GM12878 (cell line): ENCODE data around the gene RESP18.

Source experiments
- BRCA1 ChIP-seq: IDR thresholded peaks from 2 replicates; pipeline ENCODE4 v1.6.1; 2011; ENCODE audit warnings: low read depth, low read length, improper control_type of control experiment
- FOS ChIP-seq: IDR thresholded peaks from 3 replicates; pipeline ENCODE4 v1.6.1; 2011; ENCODE audit warnings: borderline replicate concordance; ENCODE audit not compliant: insufficient read length; ENCODE audit errors: extremely low read depth
- FOXM1 ChIP-seq: IDR thresholded peaks from 2 replicates; pipeline ENCODE4 v1.6.1; 2012; ENCODE audit warnings: low read depth, mild to moderate bottlenecking, inconsistent platforms, low read length, moderate library complexity
- HDAC2 ChIP-seq: fragments of 200-600 bp; sonication (generic); IDR thresholded peaks from 2 replicates; pipeline ENCODE4 v1.6.1; 2017
- JUND ChIP-seq: IDR thresholded peaks from 2 replicates; pipeline ENCODE4 v1.6.1; 2012; ENCODE audit warnings: low read depth, mild to moderate bottlenecking, low read length, improper control_type of control experiment, moderate library complexity
- MXI1 ChIP-seq: fragments of 150-350 bp; IDR thresholded peaks from 2 replicates; pipeline ENCODE4 v1.6.1; 2011; ENCODE audit warnings: low read depth, mild to moderate bottlenecking, inconsistent platforms, low read length, improper control_type of control experiment
- PBX3 ChIP-seq: IDR thresholded peaks from 2 replicates; pipeline ENCODE4 v1.6.1; 2011; ENCODE audit warnings: mild to moderate bottlenecking, low read depth, low read length, moderate library complexity; ENCODE audit not compliant: insufficient replicate concordance
- POLR2AphosphoS5 ChIP-seq: IDR thresholded peaks from 2 replicates; pipeline ENCODE4 v1.6.1; 2011; ENCODE audit warnings: mild to moderate bottlenecking, low read length, inconsistent platforms
- SP1 ChIP-seq: IDR thresholded peaks from one replicate; pipeline ENCODE4 v1.6.1; 2011; ENCODE audit warnings: low read depth, low read length
- TCF7 ChIP-seq: IDR thresholded peaks from 2 replicates; pipeline ENCODE4 v1.6.1; 2014; ENCODE audit warnings: antibody characterized with exemption, borderline replicate concordance
- YY1 ChIP-seq: IDR thresholded peaks from 2 replicates; pipeline ENCODE4 v1.6.1; 2011; ENCODE audit warnings: low read depth, mild to moderate bottlenecking, low read length
- TF ChIP-seq, protein P1 (sequence below): IDR thresholded peaks from 2 replicates; pipeline ENCODE4 v1.6.1; 2011; ENCODE audit warnings: low read depth, low read length, improper control_type of control experiment, borderline replicate concordance
- TF ChIP-seq, protein P2 (sequence below), 3 experiments: IDR thresholded peaks in 2 of 3; conservative IDR thresholded peaks in 1 of 3; 2 replicates each; pipeline ENCODE4 v1.5.1; 2011; ENCODE audit warnings: low read depth in 3 of 3, low read length in 3 of 3, mild to moderate bottlenecking in 3 of 3, control low read depth in 2 of 3, moderate library complexity in 2 of 3, inconsistent platforms in 1 of 3, mixed read lengths in 1 of 3; ENCODE audit not compliant: control insufficient read depth in 2 of 3, insufficient read depth in 1 of 3; ENCODE audit errors: extremely low read depth in 1 of 3

- TF ChIP-seq MXI1: no peak
- no peak for TF ChIP-seq PBX3
- TF ChIP-seq POLR2AphosphoS5: no peak
- TF ChIP-seq YY1: no peak
- TF ChIP-seq FOXM1: no peak
- TF ChIP-seq HDAC2: no peak
- no peak for TF ChIP-seq FOS
- TF ChIP-seq SP1: no peak
- TF ChIP-seq TCF7: no peak
- TF ChIP-seq, protein P1, sequence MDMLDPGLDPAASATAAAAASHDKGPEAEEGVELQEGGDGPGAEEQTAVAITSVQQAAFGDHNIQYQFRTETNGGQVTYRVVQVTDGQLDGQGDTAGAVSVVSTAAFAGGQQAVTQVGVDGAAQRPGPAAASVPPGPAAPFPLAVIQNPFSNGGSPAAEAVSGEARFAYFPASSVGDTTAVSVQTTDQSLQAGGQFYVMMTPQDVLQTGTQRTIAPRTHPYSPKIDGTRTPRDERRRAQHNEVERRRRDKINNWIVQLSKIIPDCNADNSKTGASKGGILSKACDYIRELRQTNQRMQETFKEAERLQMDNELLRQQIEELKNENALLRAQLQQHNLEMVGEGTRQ: no peak
- TF ChIP-seq, protein P2, sequence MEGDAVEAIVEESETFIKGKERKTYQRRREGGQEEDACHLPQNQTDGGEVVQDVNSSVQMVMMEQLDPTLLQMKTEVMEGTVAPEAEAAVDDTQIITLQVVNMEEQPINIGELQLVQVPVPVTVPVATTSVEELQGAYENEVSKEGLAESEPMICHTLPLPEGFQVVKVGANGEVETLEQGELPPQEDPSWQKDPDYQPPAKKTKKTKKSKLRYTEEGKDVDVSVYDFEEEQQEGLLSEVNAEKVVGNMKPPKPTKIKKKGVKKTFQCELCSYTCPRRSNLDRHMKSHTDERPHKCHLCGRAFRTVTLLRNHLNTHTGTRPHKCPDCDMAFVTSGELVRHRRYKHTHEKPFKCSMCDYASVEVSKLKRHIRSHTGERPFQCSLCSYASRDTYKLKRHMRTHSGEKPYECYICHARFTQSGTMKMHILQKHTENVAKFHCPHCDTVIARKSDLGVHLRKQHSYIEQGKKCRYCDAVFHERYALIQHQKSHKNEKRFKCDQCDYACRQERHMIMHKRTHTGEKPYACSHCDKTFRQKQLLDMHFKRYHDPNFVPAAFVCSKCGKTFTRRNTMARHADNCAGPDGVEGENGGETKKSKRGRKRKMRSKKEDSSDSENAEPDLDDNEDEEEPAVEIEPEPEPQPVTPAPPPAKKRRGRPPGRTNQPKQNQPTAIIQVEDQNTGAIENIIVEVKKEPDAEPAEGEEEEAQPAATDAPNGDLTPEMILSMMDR (IDR thresholded peaks at IDR 0.05 in 2 of 3, conservative IDR thresholded peaks at IDR 0.05 in 1 of 3; ENCODE audit: control insufficient read depth in 2 of 3, extremely low read depth in 1 of 3, insufficient read depth in 1 of 3, low read depth in 3 of 3, low read length in 3 of 3): no peak
- TF ChIP-seq JUND: no peak
- no peak for TF ChIP-seq BRCA1
These were observed 9.1 kb downstream of the RESP18 start for GRCh38 chr2:219323434-219323833.
